Activated naive CD8-positive, alpha-beta T cell (primary cell): ENCODE data around the gene BBOX1.
"Not testable (repeated sequence)": the region's sequence is repeated elsewhere in the genome, so short reads cannot be mapped to it uniquely, and the experiment has no call there.

Experiments
- H3K27ac Mint-ChIP-seq: one replicate; pipeline ENCODE4 v1.8.0; 2021; ENCODE audit warnings: mixed read lengths
- H3K27me3 Mint-ChIP-seq: one replicate; pipeline ENCODE4 v1.8.0; 2021; ENCODE audit warnings: mixed read lengths
- H3K36me3 Mint-ChIP-seq: one replicate; pipeline ENCODE4 v1.8.0; 2021; ENCODE audit warnings: mixed read lengths
- H3K4me1 Mint-ChIP-seq: one replicate; pipeline ENCODE4 v1.8.0; 2021; ENCODE audit warnings: low read depth, mixed read lengths
- H3K4me3 Mint-ChIP-seq: one replicate; pipeline ENCODE4 v1.8.0; 2021; ENCODE audit warnings: mild to moderate bottlenecking, mixed read lengths
- H3K9me3 Mint-ChIP-seq: one replicate; pipeline ENCODE4 v1.8.0; 2021; ENCODE audit warnings: low read depth, mixed read lengths

The BBOX1 gene

DNA sequence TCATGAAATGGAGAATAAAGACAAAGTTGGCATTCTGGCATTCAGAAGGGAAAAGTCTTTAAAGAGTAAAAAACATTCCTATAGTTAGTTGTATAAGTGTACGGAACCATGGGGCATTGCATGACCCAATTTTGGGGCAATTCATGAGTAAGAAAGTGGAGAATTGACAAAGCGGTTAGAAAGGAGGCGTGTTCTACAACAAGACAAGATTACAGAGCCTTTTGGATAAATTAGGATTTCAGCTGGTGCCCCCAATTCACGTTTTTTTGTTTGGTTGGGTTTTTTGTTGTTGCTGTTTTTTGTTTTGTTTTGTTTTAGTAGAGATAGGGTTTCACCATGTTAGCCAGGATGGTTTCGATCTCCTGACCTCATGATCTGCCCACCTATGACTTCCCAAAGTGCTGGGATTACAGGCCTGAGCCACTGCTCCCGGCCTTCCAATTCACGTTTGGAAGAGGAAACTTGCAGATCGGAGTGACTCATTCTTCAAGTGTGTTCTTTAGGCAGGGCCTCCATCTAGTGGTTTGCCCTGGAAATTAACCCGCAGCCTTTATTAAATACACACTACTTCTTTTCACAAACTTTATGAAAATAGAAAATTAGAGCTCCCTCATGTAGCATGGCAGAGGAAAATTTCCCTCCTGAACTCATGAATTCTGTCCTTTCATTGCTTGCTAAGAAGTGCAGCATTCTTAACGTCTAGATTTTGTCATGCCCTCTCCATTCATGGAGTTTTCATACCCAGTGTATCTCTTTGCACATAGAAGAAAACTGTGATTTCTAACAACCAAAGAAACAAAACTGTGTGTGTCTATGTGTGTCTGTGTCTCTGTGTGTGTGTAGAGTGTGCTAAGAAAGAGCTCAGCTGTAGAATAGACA lies 118.1 kb downstream of the BBOX1 start:
- no peaks in the 10 kb centered on the region for H3K4me1 Mint-ChIP-seq
- H3K36me3 Mint-ChIP-seq = no peaks in the 10 kb centered on the region
- H3K27ac Mint-ChIP-seq = no peak overlapping the region
- H3K9me3 Mint-ChIP-seq = no peaks in the 10 kb centered on the region
- H3K27me3 Mint-ChIP-seq = peaks cover 3% of the 10 kb centered on the region
- H3K4me3 Mint-ChIP-seq = no peak overlapping the region

DNA sequence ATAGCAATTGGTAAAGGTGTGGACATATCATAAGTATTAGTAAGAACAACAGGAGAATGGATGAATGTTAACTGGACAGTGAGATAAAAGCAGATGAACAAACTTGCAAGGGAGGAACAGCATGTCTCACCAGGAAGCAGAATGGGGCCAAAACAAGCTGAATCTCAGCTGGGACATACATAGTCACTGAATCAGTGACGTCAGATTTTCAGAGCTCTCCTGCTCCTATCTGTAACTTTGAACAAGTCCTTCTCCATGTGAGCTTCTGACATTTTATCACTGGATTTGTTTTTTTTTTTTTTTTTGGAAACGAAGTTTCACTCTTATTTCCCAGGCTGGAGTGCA lies 118.7 kb downstream of the BBOX1 start:
- Mint-ChIP-seq H3K4me1 (no peaks in the 10 kb centered on the region), H3K27me3 (peaks cover 3% of the 10 kb centered on the region), H3K9me3 (no peaks in the 10 kb centered on the region), H3K36me3 (no peaks in the 10 kb centered on the region), H3K27ac (no peak overlapping the region), H3K4me3 (no peak overlapping the region)

DNA sequence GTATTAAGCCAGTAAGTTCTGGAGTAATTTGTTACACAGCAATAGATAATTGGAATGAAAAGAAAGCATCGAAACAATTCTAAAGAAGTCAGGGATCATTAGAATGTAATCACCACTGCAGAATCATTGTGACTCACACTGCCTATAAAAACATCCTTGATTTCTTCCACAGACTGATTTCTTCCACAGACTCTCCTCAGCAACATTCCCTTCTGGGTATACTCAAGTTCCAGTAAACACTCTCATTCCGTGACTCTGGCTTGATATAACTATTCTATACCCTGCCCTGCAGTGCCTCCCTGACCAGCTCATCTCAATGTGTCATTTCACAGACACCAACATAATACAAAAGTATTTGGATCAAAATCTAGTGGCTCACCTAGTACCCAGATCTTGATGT lies 120.5 kb downstream of the BBOX1 start:
- H3K27ac Mint-ChIP-seq = no peak overlapping the region
- H3K9me3 Mint-ChIP-seq = no peaks in the 10 kb centered on the region
- H3K36me3 Mint-ChIP-seq = no peaks in the 10 kb centered on the region
- H3K4me3 Mint-ChIP-seq = no peak overlapping the region
- H3K27me3 Mint-ChIP-seq = peaks cover 3% of the 10 kb centered on the region
- H3K4me1 Mint-ChIP-seq = no peaks in the 10 kb centered on the region

DNA sequence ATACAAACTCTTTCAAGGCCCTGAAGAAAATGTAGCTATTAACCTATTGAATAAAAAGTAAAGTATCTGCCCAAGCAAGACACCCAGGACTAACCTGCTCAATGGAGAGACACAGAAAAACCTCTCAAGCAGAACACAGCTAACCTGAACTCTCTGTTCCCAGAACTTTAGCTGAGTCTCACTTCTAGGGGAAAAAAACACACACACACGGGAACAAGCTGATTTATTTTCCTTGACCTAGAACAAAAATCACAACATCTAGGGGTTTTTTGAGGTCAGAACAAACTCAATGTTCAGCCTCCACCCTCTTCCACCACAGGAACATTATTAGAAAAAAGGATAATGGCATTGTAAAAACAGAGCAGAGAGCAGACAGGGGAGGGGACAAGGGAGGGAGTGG lies 121.6 kb downstream of the BBOX1 start:
- H3K36me3 Mint-ChIP-seq = no peaks in the 10 kb centered on the region
- H3K27me3 Mint-ChIP-seq = peaks cover 3% of the 10 kb centered on the region
- H3K4me1 Mint-ChIP-seq = no peaks in the 10 kb centered on the region
- no peak overlapping the region for H3K4me3 Mint-ChIP-seq
- no peaks in the 10 kb centered on the region for H3K9me3 Mint-ChIP-seq
- no peak overlapping the region for H3K27ac Mint-ChIP-seq

DNA sequence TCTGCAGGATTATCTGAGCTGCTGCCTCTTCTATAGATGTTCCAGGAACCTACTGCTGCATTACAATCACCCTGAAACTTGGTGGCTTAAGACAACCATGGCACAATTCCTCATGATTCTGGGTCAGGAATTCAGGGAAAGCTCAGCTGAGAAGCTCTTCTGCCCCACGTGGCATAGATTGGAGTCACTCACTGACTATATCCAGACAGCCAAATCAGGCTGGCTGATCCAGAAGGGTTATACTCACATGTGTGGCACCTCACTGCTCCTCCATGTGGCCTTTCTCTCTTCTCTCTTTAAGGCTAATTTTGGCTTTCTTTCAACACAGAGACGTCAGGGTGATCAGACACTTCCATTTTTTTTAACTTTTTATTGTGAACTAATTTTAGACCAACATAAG lies 125.5 kb downstream of the BBOX1 start:
- H3K27me3 Mint-ChIP-seq = peaks cover 5% of the 10 kb centered on the region
- no peaks in the 10 kb centered on the region for H3K9me3 Mint-ChIP-seq
- no peak overlapping the region for H3K4me3 Mint-ChIP-seq
- H3K27ac Mint-ChIP-seq = no peak overlapping the region
- H3K36me3 Mint-ChIP-seq = no peaks in the 10 kb centered on the region
- no peaks in the 10 kb centered on the region for H3K4me1 Mint-ChIP-seq

DNA sequence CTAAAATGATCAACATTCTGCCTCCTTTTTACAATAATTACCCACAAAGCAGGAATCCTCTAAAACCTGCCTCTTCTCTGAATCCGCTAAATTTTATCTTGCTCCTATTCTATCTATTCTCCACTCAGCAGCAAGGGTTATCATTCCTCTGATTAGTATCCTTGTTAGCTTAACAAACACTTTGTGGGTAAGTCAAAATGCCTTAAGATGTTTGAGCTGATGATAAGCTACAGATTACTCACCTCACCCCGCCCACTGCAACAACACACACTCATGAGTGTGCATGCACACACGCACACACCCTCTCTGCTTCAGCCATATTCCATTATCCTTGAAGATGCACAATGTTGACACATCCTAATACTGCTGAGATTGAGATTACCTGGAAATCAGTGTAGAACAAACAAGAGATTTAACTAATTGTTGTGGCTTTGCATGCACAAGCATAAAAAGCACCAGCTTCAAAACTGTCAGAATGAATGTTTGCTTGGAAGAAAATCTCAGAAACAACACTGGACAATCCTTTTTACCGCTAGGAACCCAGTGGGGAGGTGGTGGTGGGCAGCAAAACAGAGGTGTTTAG lies 130.9 kb downstream of the BBOX1 start:
- Mint-ChIP-seq H3K36me3 (no peaks in the 10 kb centered on the region), H3K4me1 (no peaks in the 10 kb centered on the region), H3K9me3 (no peaks in the 10 kb centered on the region), H3K27me3 (peaks cover 11% of the 10 kb centered on the region), H3K27ac (no peak overlapping the region), H3K4me3 (no peak overlapping the region)

DNA sequence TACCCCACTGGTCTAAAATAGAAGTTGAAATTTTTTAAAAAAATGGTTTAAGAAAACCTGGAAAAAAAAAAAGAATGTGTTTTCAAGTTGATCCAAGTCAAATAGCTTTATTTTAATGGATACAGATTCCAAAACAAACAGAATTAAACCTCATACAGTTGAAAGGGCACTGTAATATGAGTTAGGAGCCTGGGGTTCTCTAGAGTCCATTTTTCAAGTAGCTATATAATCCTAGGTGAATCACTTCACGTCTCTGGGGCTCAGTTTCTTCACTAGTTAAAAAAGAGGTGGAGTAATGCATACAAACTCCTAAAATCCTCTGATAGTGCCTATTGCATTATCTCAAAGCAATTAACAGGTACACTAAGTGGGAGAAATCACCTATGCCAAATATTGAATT lies 132.9 kb downstream of the BBOX1 start:
- no peaks in the 10 kb centered on the region for H3K9me3 Mint-ChIP-seq
- peaks cover 16% of the 10 kb centered on the region for H3K27me3 Mint-ChIP-seq
- H3K36me3 Mint-ChIP-seq = no peaks in the 10 kb centered on the region
- no peaks in the 10 kb centered on the region for H3K4me1 Mint-ChIP-seq
- H3K27ac Mint-ChIP-seq = no peak overlapping the region
- no peak overlapping the region for H3K4me3 Mint-ChIP-seq

DNA sequence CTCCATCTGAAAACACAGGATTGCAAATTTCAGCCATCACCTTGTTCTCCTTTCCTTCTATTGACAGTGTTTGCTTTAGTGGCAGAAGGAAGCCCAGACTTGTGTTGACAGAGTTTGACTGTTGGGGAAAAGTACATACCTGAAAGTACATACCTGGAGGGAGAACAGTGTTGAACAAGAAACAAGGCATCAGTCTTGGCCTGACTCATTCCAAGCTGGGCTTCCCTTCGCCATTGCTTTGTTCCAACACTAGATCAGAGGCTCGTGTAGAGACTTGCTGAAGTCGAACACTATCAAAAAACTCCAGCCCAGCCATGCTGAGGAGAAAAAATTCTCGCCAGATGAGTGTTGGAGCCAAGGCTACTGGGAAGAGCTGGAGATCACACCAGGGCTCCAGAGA lies 133.4 kb downstream of the BBOX1 start:
- no peaks in the 10 kb centered on the region for H3K36me3 Mint-ChIP-seq
- no peaks in the 10 kb centered on the region for H3K9me3 Mint-ChIP-seq
- H3K27me3 Mint-ChIP-seq = peaks cover 14% of the 10 kb centered on the region
- no peak overlapping the region for H3K27ac Mint-ChIP-seq
- no peak overlapping the region for H3K4me3 Mint-ChIP-seq
- no peaks in the 10 kb centered on the region for H3K4me1 Mint-ChIP-seq

DNA sequence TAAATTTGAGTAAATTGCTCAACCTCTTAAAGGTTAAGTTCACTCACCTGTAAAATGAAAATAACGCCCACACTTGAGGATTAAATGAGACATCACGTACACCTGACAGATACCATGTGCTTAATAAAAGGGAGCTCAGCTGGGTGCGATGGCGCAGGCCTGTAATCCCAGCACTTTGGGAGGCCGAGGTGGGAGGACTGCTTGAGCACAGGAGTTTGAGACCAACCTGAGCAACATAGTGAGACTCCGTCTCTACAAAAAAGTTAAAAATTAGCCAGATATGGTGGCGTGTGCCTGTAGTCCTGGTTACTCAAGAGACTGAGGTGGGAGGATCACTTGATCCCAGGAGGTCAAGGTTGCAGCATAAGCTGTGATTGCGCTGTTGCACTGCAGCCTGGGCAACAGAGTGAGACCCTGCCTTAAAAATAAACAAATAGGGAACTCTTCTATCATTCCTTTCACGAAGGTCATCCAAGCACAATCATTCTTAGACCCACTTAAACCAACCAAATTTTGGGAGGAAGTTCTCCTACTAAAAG lies 134.1 kb downstream of the BBOX1 start:
- Mint-ChIP-seq H3K4me3 (no peak overlapping the region), H3K9me3 (no peaks in the 10 kb centered on the region), H3K36me3 (no peaks in the 10 kb centered on the region), H3K27ac (no peak overlapping the region), H3K27me3 (peaks cover 12% of the 10 kb centered on the region), H3K4me1 (no peaks in the 10 kb centered on the region)

DNA sequence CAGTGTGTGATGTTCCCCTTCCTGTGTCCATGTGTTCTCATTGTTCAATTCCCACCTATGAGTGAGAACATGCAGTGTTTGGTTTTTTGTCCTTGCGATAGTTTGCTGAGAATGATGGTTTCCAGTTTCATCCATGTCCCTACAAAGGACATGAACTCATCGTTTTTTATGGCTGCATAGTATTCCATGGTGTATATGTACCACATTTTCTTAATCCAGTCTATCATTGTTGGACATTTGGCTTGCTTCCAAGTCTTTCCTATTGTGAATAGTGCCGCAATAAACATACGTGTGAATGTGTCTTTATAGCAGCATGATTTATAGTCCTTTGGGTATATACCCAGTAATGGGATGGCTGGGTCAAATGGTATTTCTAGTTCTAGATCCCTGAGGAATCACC lies 134.9 kb downstream of the BBOX1 start:
- not testable (repeated sequence) for H3K9me3 Mint-ChIP-seq, H3K4me3 Mint-ChIP-seq, H3K4me1 Mint-ChIP-seq, H3K27ac Mint-ChIP-seq, H3K36me3 Mint-ChIP-seq
- peaks cover 12% of the 10 kb centered on the region for H3K27me3 Mint-ChIP-seq
